Stimulated activated CD8-positive, alpha-beta memory T cell treated with anti-CD3 and anti-CD28 coated beads, Interleukin-7, amount 100 ng/mL, for 1 hour (primary cell): ENCODE results near the gene LMNA.
"Not testable (repeated sequence)": the region's sequence is repeated elsewhere in the genome, so short reads cannot be mapped to it uniquely, and the experiment has no call there.

Source experiments
- DNase-seq, 2 donors: peaks; one replicate each; pipeline ENCODE4 v3.0.0-alpha.2; 2020; ENCODE audit warnings: low read depth in 2 of 2

Gene LMNA

GRCh38 chr1:156114101-156114918 is at the start of gene LMNA:
Gene LMNA, plus strand, starts transcription at chr1:156114711. Its CDS starts 208 bp downstream, at chr1:156114919.
- DNase-seq: peak; percentile 54 to 56

- no peak for DNase-seq
Observed at GRCh38 chr1:156065212-156065611, 49.3 kb upstream of the LMNA start.

GRCh38 chr1:156065871-156066270 is 48.6 kb upstream of the LMNA start:
- no peak for DNase-seq

- no peak for DNase-seq
Observed at GRCh38 chr1:156067262-156067661, 47.2 kb upstream of the LMNA start.

- no peak for DNase-seq
Observed at GRCh38 chr1:156069490-156070455, 44.7 kb upstream of the LMNA start.

GRCh38 chr1:156070548-156070947 is 44.0 kb upstream of the LMNA start:
- DNase-seq: no peak

GRCh38 chr1:156071332-156071816 is 43.1 kb upstream of the LMNA start:
- DNase-seq: not testable (repeated sequence)

GRCh38 chr1:156072251-156072650 is 42.3 kb upstream of the LMNA start:
- no peak for DNase-seq

- DNase-seq: no peak
Observed at GRCh38 chr1:156073110-156073687, 41.3 kb upstream of the LMNA start.

GRCh38 chr1:156073740-156074139 is 40.8 kb upstream of the LMNA start:
- DNase-seq: no peak

GRCh38 chr1:156074661-156075060 is 39.9 kb upstream of the LMNA start:
- DNase-seq: no peak

- DNase-seq: no peak
Observed at GRCh38 chr1:156075162-156075561, 39.3 kb upstream of the LMNA start.

- no peak for DNase-seq
Observed at GRCh38 chr1:156075775-156076204, 38.7 kb upstream of the LMNA start.

GRCh38 chr1:156076609-156077429 is 37.7 kb upstream of the LMNA start:
- no peak for DNase-seq

GRCh38 chr1:156077430-156077760 is 37.1 kb upstream of the LMNA start:
- no peak for DNase-seq

- DNase-seq: no peak
Observed at GRCh38 chr1:156078728-156079127, 35.8 kb upstream of the LMNA start.

- DNase-seq: no peak
Observed at GRCh38 chr1:156079762-156080161, 34.7 kb upstream of the LMNA start.

GRCh38 chr1:156080241-156080862 is 34.2 kb upstream of the LMNA start:
- DNase-seq: no peak

- DNase-seq: no peak
Observed at GRCh38 chr1:156080863-156081179, 33.7 kb upstream of the LMNA start.

- no peak for DNase-seq
Observed at GRCh38 chr1:156081180-156081916, 33.2 kb upstream of the LMNA start.
